Fibroblast of skin of left quadriceps (primary cell): Measurements from ENCODE around the gene CDKAL1.
"Not testable (repeated sequence)": the region's sequence is repeated elsewhere in the genome, so short reads cannot be mapped to it uniquely, and the experiment has no call there.

Source experiments
- DNase-seq, 2 experiments: peaks; one replicate each; pipeline ENCODE4 v3.0.0-alpha.2; 2013; ENCODE audit warnings: low read depth in 2 of 2

CDKAL1 gene

DNA sequence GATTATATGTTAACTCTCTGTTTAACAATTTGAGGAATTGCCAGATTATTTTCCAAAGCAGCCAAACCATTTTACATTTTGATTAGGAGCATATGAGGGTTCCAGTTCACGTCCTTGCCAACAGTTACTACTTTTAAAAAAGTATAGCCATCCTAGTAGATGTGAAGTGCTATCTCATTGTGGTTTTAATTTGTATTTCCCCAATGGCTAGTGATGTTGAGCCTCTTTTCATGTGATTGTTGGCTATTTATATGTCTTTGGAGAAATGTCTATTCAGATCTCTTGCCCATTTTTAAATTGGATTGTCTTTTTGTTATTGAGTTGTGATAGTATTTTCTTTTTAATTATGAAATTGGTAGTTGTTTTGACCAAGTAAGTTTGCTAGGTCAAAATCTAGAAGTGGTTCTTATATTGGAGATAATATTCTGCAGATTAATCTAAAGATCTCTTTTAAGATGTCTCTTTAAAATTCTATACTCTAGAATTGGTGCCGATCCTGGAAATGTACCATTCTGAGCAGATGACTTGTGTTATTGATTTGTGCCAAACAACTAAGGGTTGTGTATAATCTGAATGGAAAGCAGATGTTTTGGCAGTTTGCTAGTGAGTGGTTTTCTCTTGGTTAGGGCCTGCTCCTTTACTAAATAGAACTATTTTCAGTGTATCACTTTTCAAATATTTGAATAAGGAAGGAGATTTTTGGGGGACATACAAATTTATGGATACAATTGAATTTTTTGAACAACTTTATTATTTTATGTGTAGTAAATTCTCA, 99.5 kb downstream of the CDKAL1 start:
- no peak for DNase-seq

DNA sequence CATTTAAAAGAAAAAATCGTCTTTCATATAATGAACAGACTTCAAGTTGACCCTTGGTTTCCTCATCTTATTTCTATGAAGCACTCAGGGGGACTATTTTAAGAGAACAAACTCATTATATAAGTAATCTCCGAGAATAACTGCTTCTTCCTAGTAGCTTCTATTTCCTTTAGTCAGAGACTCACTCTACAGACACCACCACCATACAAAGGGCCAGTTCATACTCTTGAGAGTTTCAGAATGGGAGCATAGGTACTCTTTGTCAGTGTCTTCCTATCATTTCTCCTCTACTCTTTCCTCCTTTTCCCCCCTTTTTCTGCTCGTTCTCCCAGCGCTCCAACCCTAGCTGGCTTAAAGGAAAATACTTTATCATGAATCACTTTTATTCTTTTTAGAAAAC, 104.9 kb downstream of the CDKAL1 start:
- DNase-seq, result no peak

DNA sequence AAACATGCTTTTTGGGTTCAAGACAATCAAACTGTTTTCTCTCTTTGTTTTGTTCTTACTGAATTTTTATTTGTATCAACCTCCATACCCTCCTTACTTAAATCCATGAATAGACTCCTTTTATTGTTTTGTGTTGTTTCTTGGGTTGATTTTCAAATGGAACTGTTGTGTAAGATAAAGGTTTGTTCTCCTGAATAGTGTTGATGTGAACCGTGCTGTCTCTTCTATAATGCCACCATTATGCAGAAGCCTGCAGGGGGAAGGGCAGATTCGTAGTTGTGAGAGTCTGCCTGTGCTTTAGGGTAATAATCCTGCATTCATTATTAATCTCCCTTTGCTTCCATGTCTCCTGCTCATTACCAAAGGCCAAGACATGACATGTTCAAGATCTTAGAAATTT, 105.9 kb downstream of the CDKAL1 start:
- no peak for DNase-seq

DNA sequence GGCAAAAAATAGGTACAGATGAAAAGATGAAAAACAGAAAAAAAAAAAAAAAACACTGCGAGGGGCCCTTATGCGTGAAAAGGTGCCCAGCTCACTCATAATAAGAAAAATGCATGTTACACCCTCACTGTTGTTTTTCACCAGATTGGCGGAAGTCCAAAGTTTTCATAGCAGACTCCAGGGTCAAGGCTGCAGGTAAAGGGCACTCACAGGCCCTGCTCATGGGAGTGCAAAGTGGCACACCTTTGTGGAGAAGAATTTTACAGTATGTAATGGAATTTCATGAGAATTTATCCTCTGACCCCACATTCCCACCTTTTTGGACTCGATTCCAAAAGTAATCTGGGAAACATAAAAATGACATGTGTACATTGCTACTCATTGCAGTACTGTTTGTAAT, 108.2 kb downstream of the CDKAL1 start:
- no peak for DNase-seq

DNA sequence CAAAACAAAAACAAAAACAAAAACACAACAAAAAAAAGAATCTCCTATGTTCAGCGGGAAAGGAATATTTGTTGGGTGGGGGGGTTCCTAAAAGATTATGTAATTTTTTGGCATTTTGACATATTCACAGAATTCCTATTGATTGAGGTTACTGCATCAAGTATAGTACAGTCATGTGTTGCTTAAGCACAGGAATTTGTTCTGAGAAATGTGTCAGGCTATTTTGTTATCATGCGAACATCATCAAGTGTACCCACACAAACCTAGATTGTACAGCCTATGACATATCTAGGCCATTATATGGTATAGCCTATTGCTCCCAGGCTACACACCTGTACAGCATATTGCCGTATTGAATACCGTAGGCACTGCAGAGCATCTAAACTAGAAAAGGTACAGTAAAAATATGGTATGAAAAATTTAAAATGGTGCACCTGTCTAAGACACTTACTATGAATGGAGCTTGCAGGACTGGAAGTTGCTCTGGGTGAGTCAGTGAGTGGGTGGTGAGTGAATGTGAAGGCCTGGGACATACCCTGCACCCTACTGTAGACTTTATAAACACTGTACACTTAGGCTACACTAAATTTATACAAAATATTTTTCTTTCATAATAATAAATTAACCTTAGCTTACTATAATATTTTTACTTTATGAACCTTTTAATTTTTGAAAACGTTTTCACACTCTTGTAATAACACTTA, 110.6 kb downstream of the CDKAL1 start:
- DNase-seq, result no peak

DNA sequence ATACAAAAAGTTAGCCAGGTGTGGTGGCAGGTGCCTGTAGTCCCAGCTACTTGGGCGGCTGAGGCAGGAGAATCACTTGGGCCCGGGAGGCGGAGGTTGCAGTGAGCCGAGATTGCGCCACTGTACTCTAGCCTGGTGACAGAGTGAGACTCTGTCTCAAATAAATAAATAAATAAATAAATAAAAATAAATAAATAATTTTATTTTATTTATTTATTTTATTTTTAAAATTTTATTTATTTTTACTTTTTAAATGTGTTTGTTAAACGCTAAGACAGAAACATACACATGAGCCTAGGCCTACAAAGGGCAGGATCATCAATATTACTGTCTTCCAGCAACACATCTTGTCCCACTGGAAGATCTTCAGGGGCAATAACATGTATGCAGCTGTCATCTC, 111.3 kb downstream of the CDKAL1 start:
- DNase-seq, result not testable (repeated sequence)

DNA sequence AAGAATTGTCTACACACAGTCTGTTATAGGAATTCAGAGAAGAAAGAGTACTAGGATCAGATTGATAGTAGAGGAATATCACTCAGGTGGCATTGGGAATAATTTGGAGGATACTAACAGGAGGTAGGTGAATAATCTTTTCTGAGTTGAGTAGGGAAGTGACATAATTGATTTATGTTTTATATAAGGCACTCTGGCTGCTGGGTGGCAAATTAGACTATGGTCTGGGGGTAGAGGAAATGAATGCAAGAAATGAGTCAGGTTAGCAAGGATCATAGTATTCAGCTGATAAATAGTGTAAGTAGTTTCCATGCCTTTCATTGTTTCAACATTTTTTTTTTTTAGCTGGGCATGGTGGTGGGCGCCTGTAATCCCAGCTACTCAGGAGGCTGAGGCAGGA, 113.3 kb downstream of the CDKAL1 start:
- DNase-seq, result no peak

DNA sequence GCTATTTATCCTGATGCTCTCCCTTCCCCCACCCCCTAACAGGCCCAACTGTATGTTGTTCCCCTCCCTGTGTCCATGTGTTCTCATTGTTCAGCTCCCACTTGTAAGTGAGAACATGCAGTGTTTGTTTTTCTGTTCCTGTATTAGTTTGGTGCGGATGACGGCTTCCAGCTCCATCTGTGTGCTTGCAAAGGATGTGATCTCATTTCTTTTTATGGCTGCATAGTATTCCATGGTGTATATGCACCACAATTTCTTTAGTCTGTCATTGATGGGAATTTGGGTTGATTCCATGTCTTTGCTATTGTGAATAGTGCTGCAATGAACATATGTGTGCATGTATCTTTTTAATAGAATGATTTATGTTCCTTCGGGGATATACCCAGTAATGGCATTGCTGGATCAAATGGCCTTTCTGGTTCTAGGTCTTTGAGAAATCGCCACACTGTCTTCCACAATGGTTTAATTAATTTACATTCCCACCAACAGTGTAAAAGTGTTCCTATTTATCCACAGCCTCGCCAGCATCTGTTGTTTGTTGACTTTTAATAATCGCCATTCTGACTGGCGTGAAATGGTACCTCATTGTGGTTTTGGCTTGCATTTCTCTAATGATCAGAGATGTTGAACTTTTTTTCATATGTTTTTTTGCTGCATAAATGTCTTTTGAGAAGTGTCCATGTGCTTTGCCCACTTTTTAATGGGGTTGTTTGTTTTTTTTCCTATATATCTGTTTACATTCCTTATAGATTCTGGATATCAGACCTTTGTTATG, 115.6 kb downstream of the CDKAL1 start:
- DNase-seq, result not testable (repeated sequence)

DNA sequence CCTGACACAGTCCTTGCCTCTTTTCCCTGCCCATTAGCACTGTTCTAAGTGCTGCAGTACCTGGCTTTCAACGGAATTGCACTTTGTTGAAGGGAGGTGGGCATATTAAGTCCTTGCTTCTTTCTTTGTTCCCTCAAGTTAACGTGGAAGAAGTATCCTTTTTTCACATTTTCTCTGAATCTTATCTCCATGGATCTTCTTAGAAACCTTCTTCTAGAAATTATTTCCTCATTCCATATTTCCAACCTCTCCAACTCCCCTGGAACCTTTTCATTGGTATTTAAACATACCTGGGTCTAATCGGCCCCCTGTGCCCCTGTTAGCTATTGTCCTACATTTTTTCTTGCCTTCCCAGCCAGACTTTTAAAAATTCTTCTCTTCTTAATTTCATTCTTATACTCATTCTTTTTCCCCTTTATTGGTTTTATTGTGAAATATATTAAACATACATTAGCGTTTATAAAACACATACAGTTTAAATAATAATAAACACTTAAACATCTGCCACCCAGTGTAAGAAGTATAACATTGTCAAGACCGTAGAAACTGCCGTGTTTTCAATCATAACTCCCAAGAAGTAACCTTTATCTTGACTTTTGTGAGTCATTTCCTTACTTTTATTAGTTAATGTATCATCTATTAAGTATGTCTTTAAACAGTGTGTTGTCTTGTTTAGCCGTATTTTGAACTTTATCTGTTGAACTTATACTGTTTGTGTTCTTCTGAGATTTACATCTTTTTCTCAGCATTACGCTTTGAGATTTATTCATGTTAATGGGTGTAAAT, 118.2 kb downstream of the CDKAL1 start:
- DNase-seq, result peak in 1 of 2 experiments; percentile 20

DNA sequence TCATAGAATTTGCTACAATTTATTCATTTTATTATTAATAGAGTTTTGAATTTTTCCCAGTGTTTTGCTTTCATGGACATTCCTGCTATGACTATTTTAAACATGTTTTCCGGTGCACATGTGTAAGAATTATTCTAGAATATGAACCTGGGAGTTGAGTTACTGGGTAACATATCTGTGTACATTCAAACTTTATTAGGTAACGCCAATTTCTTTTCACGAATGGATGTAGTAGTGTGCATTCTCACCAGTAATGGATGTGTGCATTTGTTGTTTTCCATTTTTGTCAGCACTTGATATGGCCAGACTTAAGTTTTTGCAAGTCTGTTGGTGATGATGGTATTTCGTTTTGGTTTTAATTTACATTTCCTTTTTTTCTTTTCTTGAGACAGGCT, 118.8 kb downstream of the CDKAL1 start:
- DNase-seq, result no peak

DNA sequence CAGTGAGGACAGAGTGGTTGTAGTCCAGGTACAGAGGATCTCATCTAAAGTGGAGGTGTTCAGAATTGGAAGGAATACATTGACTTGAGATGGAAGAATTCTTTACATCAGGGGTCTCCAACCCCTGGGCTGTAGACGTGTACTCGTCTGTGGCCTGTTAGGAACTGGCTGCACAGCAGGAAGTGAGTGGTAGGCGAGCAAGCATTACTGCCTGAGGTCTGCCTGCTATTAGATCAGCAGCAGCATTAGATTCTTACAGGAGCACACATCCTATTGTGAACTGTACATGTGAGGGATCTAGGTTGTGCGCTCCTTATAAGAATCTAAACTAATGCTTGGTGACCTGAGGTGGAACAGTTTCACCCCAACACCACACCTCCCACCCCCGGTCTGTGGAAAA, 121.1 kb downstream of the CDKAL1 start:
- DNase-seq, result no peak

DNA sequence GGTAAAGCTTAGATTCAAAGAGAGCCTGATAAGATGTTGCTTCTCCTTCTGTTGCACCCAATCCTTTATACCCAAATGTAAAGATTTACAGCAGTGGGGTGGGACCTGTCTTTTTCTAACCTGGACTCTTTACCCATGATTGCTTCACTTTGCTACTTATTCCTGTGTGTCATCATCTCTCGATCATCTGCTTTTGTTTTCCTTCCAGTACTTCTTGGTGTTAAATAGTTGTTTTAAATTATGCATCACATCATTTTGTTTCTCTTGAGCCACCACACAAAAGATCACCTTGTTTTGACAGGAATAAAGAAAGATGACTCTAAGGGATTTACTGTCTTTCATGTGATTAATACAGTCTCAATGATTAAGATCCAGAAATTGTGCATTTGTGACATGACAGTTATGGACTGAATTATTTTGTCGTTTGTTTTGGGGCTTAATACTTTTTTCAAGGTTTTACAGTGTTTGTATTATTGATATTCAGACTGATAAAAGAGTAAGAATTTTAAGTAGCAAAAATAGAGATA, 123.1 kb downstream of the CDKAL1 start:
- DNase-seq, result no peak

DNA sequence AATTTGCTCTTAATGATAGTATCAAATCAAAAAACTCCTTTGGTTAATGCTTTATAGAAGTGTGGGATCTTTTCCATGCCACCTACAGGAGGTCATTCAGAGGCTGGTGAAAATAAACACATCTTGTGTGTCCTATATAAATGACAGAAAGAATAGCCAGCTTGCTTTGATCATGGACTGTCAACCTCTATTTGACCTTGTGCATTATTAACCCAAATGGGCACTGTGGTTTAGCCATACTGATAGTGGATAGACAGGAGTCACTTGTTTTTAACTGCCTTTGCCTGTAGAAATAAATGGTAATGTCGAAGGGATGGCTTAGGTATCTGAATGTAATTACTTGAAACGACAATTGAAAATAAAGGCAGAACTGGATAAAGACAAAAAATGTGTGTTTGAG, 123.8 kb downstream of the CDKAL1 start:
- DNase-seq, result no peak

DNA sequence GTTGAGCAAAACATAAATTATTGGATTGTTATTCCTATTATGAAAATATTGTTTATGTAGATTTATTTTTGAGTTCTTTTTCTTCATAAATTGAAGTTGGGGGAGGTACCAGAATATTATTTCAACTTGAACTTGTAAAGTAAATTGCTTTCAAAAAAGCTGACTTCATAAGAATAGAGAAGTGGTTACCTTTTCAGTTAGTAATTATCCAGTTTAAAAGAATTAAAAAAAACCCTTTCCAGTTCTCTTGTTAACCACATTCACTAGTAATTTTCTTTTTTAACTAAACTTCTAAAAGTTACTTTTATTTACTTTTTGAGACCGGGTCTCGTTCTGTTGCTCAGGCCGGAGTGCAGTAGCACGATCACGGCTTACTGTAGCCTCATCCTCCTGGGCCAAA, 124.3 kb downstream of the CDKAL1 start:
- DNase-seq, result no peak

DNA sequence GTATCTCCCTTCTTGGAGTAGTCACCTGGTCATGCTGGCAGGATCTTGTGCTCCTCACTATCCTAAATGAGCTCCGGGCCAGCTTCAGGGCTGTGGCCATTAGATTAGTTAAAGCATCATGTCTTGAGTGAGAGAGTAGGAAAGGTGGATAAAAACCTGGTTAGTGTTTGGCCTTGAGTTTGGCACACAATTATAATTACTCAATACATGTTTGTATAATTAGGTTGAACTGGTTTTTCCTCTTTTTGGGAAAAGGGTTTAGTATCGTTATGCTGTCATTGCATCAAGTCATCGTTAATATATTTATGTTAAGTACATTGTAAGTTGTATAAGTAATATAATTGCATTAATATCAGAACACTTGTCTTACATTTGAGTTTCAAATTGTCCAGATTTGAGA, 126.3 kb downstream of the CDKAL1 start:
- DNase-seq, result no peak

DNA sequence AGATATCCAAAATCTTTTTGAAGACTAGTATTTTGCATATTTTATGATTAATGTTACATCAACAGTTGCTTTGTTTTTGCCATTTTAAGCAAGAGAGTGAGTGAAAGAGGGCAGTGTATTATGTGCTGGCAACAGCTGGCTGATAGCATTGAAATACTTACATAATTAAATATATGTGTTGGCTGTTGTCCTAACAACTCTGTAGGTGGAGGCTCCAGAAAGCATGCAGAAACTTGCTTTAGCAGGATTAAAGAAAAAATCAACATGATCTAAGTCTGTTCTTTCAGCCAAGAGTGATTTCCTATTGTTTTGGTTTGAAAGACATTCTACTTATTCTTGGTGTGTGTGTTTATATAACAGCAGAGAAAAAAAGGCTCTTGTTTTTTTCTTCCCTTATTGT, 127.5 kb downstream of the CDKAL1 start:
- peak in 1 of 2 experiments; percentile 13 for DNase-seq

DNA sequence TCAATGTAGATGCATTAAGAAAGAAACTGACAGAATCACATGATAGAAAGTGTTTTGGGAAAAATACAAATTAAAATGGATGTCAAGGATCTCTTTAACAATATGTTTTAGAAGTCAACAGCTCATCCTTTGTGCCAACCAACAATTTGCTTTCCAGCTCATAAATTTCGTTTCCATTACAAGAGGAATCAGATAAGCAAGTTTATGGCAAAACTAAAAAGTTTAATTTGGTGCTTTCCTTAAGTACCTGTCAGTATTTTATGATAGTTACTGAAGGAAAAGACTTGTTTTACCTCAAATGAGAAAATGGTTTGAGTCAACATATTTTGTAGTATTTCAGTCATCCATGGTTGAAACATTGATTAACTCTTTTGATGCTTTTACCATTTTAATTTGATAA, 130.0 kb downstream of the CDKAL1 start:
- DNase-seq, result no peak

DNA sequence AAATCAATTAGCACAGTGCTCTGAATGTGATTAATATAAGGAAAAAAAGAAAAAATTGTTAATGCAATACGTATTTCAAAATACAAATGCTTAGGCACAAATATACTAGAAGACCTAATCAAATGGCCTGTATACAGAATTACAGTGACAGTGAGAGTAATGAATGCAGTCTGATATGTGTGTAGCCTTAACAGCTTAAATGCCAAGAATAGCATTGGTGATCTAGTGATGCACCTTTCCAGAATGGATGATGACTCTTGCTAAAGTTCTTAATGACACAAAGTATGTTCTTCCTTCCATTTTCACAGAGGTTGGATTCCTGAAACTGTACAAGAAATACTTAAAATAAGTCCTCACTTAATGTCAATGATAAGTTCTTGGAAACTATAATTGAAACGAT, 131.0 kb downstream of the CDKAL1 start:
- DNase-seq, result no peak

DNA sequence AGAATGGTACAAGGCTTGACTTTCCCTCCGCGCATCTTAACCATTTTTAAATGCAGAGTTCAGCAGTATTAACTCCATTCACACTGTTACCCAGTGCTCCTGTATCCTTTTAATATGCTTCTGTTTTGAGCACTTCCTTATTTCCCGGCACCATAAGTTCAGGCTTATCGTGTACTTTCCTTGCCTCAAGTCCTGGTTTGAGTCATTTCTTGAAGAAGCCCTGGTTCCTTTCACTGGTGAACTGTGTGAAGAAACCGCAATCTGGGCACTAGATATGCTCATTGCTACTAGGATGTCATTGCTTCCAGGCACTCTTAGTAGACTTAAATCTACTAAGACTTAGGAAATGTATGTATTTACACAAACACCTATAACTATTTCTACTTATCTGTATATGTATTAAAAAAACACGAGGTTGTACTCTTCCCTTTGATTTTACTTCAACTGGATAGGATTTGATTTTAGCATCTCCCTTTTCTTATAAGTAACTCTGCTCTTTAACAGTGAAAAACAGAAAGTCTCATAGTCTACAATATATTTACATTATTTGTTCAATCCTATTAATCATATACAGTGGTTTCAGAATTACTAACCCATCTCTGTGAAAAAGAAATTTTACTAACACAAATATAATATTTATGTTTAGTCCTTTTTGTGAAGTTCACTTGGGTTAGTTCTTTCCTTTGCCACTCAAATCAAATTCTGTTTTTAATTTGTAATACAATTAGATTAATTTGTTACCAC, 135.5 kb downstream of the CDKAL1 start:
- no peak for DNase-seq

DNA sequence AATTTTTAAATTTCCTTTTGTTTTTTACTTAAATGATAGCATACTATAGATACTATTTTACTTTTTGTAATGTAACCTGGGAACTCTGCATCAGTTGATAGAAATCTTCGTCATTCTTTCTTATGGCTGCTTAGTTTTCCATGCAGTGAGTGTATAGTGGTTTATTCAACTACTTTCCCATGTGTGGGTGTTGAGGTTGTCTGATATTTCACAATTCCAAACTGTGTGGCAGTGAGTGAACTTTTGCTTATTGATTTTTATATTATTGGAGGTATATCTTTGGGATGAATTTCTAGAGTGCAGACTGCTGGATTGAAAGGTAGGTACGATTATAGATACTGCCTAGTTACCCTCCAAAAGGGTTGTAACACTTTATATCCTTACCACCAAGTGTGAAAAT, 136.5 kb downstream of the CDKAL1 start:
- no peak for DNase-seq

DNA sequence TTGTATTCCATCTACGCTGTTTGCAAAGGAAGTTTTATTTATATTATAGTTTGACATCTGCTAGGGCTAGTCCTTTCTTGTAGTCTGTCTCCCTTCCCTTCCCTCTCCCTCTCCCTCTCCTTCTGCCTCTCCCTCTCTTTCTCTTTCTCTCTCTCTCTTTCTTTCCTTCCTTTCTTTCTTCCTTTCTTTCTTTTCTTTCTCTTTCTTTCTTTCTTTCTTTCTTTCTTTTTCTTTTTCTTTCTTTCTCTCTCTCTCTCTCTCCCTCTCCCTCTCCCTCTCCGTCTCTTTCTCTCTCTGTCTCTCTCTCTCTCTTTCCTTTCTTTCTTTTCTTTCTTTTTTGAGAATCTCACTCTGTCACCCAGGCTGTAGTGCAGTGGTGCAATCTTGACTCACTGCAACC, 137.8 kb downstream of the CDKAL1 start:
- no peak for DNase-seq
